ENCODE measurements around the gene PSMF1.

DNA sequence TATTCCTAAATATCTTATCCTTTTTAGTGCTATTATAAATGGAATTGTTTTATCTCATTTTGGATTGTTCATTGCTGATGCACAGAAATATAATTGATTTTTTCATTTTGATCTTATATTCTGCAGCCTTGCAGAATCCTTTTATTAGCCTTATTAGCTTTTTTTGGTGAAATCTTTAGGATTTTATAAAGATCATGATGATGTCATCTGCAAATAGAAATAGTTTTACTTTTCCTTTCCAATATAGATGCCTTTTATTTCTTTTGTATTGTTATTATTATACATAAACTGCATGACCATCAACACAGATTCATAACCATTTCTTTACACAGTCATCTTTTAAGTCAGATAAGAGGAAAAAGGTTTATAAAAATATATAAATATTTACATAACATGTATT lies 16.9 kb upstream of the PSMF1 start:
- TF ChIP-seq, protein P1, sequence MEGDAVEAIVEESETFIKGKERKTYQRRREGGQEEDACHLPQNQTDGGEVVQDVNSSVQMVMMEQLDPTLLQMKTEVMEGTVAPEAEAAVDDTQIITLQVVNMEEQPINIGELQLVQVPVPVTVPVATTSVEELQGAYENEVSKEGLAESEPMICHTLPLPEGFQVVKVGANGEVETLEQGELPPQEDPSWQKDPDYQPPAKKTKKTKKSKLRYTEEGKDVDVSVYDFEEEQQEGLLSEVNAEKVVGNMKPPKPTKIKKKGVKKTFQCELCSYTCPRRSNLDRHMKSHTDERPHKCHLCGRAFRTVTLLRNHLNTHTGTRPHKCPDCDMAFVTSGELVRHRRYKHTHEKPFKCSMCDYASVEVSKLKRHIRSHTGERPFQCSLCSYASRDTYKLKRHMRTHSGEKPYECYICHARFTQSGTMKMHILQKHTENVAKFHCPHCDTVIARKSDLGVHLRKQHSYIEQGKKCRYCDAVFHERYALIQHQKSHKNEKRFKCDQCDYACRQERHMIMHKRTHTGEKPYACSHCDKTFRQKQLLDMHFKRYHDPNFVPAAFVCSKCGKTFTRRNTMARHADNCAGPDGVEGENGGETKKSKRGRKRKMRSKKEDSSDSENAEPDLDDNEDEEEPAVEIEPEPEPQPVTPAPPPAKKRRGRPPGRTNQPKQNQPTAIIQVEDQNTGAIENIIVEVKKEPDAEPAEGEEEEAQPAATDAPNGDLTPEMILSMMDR (IDR thresholded peaks at IDR 0.05) = no peak
- no peak for TF ChIP-seq POLR2A (IDR thresholded peaks at IDR 0.05)
